ENCODE data around the gene DAAM1.

Gene DAAM1

GRCh38 chr14:59301354-59301753 is 112.9 kb downstream of the DAAM1 start:
- Histone ChIP-seq H3K4me1 (ENCODE audit: control insufficient read depth, insufficient read depth, low read length) (peaks cover 15% of the 10 kb centered on the region), H3K9ac (ENCODE audit: low read length) (no peak overlapping the region), H3K27me3 (ENCODE audit: control insufficient read depth, insufficient read depth, low read length) (no peaks in the 10 kb centered on the region), H3K4me3 (ENCODE audit: low read length) (no peak overlapping the region), H3K36me3 (ENCODE audit: control insufficient read depth, insufficient read depth, low read length) (no peaks in the 10 kb centered on the region), H3K9me3 (ENCODE audit: control insufficient read depth, low read length) (no peaks in the 10 kb centered on the region)

- H3K27me3 ChIP-seq (ENCODE audit: control insufficient read depth, insufficient read depth, low read length): no peaks in the 10 kb centered on the region
- no peak overlapping the region for H3K4me3 ChIP-seq (ENCODE audit: low read length)
- no peaks in the 10 kb centered on the region for H3K36me3 ChIP-seq (ENCODE audit: control insufficient read depth, insufficient read depth, low read length)
- no peaks in the 10 kb centered on the region for H3K9me3 ChIP-seq (ENCODE audit: control insufficient read depth, low read length)
- H3K4me1 ChIP-seq (ENCODE audit: control insufficient read depth, insufficient read depth, low read length): peaks cover 13% of the 10 kb centered on the region
- H3K9ac ChIP-seq (ENCODE audit: low read length): no peak overlapping the region
These were observed 113.8 kb downstream of the DAAM1 start for GRCh38 chr14:59302313-59302712.

GRCh38 chr14:59303216-59303615 is 114.7 kb downstream of the DAAM1 start:
- H3K4me3 ChIP-seq (ENCODE audit: low read length): no peak overlapping the region
- no peaks in the 10 kb centered on the region for H3K27me3 ChIP-seq (ENCODE audit: control insufficient read depth, insufficient read depth, low read length)
- H3K36me3 ChIP-seq (ENCODE audit: control insufficient read depth, insufficient read depth, low read length): no peaks in the 10 kb centered on the region
- H3K4me1 ChIP-seq (ENCODE audit: control insufficient read depth, insufficient read depth, low read length): peaks cover 12% of the 10 kb centered on the region
- H3K9me3 ChIP-seq (ENCODE audit: control insufficient read depth, low read length): no peaks in the 10 kb centered on the region
- no peak overlapping the region for H3K9ac ChIP-seq (ENCODE audit: low read length)

GRCh38 chr14:59305231-59305630 is 116.8 kb downstream of the DAAM1 start:
- Histone ChIP-seq H3K4me1 (ENCODE audit: control insufficient read depth, insufficient read depth, low read length) (peaks cover 12% of the 10 kb centered on the region), H3K9ac (ENCODE audit: low read length) (no peak overlapping the region), H3K27me3 (ENCODE audit: control insufficient read depth, insufficient read depth, low read length) (no peaks in the 10 kb centered on the region)

GRCh38 chr14:59305836-59306555 is 117.5 kb downstream of the DAAM1 start:
- Histone ChIP-seq H3K9ac (ENCODE audit: low read length) (no peak overlapping the region), H3K9me3 (ENCODE audit: control insufficient read depth, low read length) (no peaks in the 10 kb centered on the region), H3K4me3 (ENCODE audit: low read length) (no peak overlapping the region), H3K27me3 (ENCODE audit: control insufficient read depth, insufficient read depth, low read length) (no peaks in the 10 kb centered on the region), H3K4me1 (ENCODE audit: control insufficient read depth, insufficient read depth, low read length) (peaks cover 12% of the 10 kb centered on the region), H3K36me3 (ENCODE audit: control insufficient read depth, insufficient read depth, low read length) (no peaks in the 10 kb centered on the region)

More at GRCh38 chr14:59305231-59305630, 116.8 kb downstream of the DAAM1 start:
- Histone ChIP-seq H3K36me3 (ENCODE audit: control insufficient read depth, insufficient read depth, low read length) (no peaks in the 10 kb centered on the region), H3K4me3 (ENCODE audit: low read length) (no peak overlapping the region), H3K9me3 (ENCODE audit: control insufficient read depth, low read length) (no peaks in the 10 kb centered on the region)

- Histone ChIP-seq H3K9ac (ENCODE audit: low read length) (no peak overlapping the region), H3K4me3 (ENCODE audit: low read length) (no peak overlapping the region), H3K36me3 (ENCODE audit: control insufficient read depth, insufficient read depth, low read length) (no peaks in the 10 kb centered on the region), H3K4me1 (ENCODE audit: control insufficient read depth, insufficient read depth, low read length) (peaks cover 12% of the 10 kb centered on the region), H3K27me3 (ENCODE audit: control insufficient read depth, insufficient read depth, low read length) (no peaks in the 10 kb centered on the region), H3K9me3 (ENCODE audit: control insufficient read depth, low read length) (no peaks in the 10 kb centered on the region)
These were observed 118.3 kb downstream of the DAAM1 start for GRCh38 chr14:59306775-59307174.

GRCh38 chr14:59308086-59308485 is 119.6 kb downstream of the DAAM1 start:
- H3K4me3 ChIP-seq (ENCODE audit: low read length): no peak overlapping the region
- H3K4me1 ChIP-seq (ENCODE audit: control insufficient read depth, insufficient read depth, low read length): peaks cover 12% of the 10 kb centered on the region
- H3K9me3 ChIP-seq (ENCODE audit: control insufficient read depth, low read length): no peaks in the 10 kb centered on the region
- H3K27me3 ChIP-seq (ENCODE audit: control insufficient read depth, insufficient read depth, low read length): no peaks in the 10 kb centered on the region
- no peaks in the 10 kb centered on the region for H3K36me3 ChIP-seq (ENCODE audit: control insufficient read depth, insufficient read depth, low read length)
- H3K9ac ChIP-seq (ENCODE audit: low read length): no peak overlapping the region

GRCh38 chr14:59308673-59309072 is 120.2 kb downstream of the DAAM1 start:
- H3K4me1 ChIP-seq (ENCODE audit: control insufficient read depth, insufficient read depth, low read length): peaks cover 12% of the 10 kb centered on the region
- no peaks in the 10 kb centered on the region for H3K27me3 ChIP-seq (ENCODE audit: control insufficient read depth, insufficient read depth, low read length)

GRCh38 chr14:59309291-59309900 is 120.9 kb downstream of the DAAM1 start:
- Histone ChIP-seq H3K27me3 (ENCODE audit: control insufficient read depth, insufficient read depth, low read length) (no peaks in the 10 kb centered on the region), H3K4me1 (ENCODE audit: control insufficient read depth, insufficient read depth, low read length) (peaks cover 12% of the 10 kb centered on the region), H3K9ac (ENCODE audit: low read length) (no peak overlapping the region), H3K9me3 (ENCODE audit: control insufficient read depth, low read length) (no peaks in the 10 kb centered on the region), H3K4me3 (ENCODE audit: low read length) (no peak overlapping the region), H3K36me3 (ENCODE audit: control insufficient read depth, insufficient read depth, low read length) (no peaks in the 10 kb centered on the region)

More at GRCh38 chr14:59308673-59309072, 120.2 kb downstream of the DAAM1 start:
- no peaks in the 10 kb centered on the region for H3K36me3 ChIP-seq (ENCODE audit: control insufficient read depth, insufficient read depth, low read length)
- no peak overlapping the region for H3K9ac ChIP-seq (ENCODE audit: low read length)
- no peaks in the 10 kb centered on the region for H3K9me3 ChIP-seq (ENCODE audit: control insufficient read depth, low read length)
- H3K4me3 ChIP-seq (ENCODE audit: low read length): no peak overlapping the region

- H3K4me3 ChIP-seq (ENCODE audit: low read length): no peak overlapping the region
- H3K4me1 ChIP-seq (ENCODE audit: control insufficient read depth, insufficient read depth, low read length): peaks cover 9% of the 10 kb centered on the region
- H3K27me3 ChIP-seq (ENCODE audit: control insufficient read depth, insufficient read depth, low read length): no peaks in the 10 kb centered on the region
- H3K9me3 ChIP-seq (ENCODE audit: control insufficient read depth, low read length): no peaks in the 10 kb centered on the region
- H3K36me3 ChIP-seq (ENCODE audit: control insufficient read depth, insufficient read depth, low read length): no peaks in the 10 kb centered on the region
- no peak overlapping the region for H3K9ac ChIP-seq (ENCODE audit: low read length)
These were observed 122.2 kb downstream of the DAAM1 start for GRCh38 chr14:59310633-59311032.

GRCh38 chr14:59311723-59312122 is 123.3 kb downstream of the DAAM1 start:
- no peaks in the 10 kb centered on the region for H3K9me3 ChIP-seq (ENCODE audit: control insufficient read depth, low read length)
- H3K27me3 ChIP-seq (ENCODE audit: control insufficient read depth, insufficient read depth, low read length): no peaks in the 10 kb centered on the region
- H3K9ac ChIP-seq (ENCODE audit: low read length): no peak overlapping the region
- H3K4me3 ChIP-seq (ENCODE audit: low read length): no peak overlapping the region
- H3K4me1 ChIP-seq (ENCODE audit: control insufficient read depth, insufficient read depth, low read length): peaks cover 3% of the 10 kb centered on the region
- H3K36me3 ChIP-seq (ENCODE audit: control insufficient read depth, insufficient read depth, low read length): no peaks in the 10 kb centered on the region

- Histone ChIP-seq H3K36me3 (ENCODE audit: control insufficient read depth, insufficient read depth, low read length) (no peaks in the 10 kb centered on the region), H3K4me3 (ENCODE audit: low read length) (no peak overlapping the region), H3K27me3 (ENCODE audit: control insufficient read depth, insufficient read depth, low read length) (no peaks in the 10 kb centered on the region), H3K9me3 (ENCODE audit: control insufficient read depth, low read length) (no peaks in the 10 kb centered on the region), H3K9ac (ENCODE audit: low read length) (no peak overlapping the region), H3K4me1 (ENCODE audit: control insufficient read depth, insufficient read depth, low read length) (peaks cover 6% of the 10 kb centered on the region)
These were observed 124.7 kb downstream of the DAAM1 start for GRCh38 chr14:59313144-59313651.
